Lower lobe of right lung (tissue), 2 donors: ENCODE measurements around the gene ESPN. TPM values are rescaled to one million over a fixed set of nuclear protein-coding genes. Genes with fewer than 3 reads are reported as not detected.
"Not testable (repeated sequence)": the region's sequence is repeated elsewhere in the genome, so short reads cannot be mapped to it uniquely, and the experiment has no call there.

Experiments
- ATAC-seq, 2 donors: fragments of 200-7000 bp; cut with Tn5 transposase; one replicate each; pipeline ENCODE4 v1.9.1; 2020 to 2022; ENCODE audit warnings: mild to moderate bottlenecking in 2 of 2, moderate library complexity in 2 of 2
- DNase-seq: peaks from one replicate; pipeline ENCODE4 v3.0.0-alpha.2; 2020
- H3K27ac ChIP-seq: fragments of 200-600 bp; one replicate; pipeline ENCODE4 v1.8.0; 2022
- H3K27me3 ChIP-seq: fragments of 200-600 bp; one replicate; pipeline ENCODE4 v1.8.0; 2022; ENCODE audit warnings: low read depth
- H3K36me3 ChIP-seq: fragments of 200-600 bp; one replicate; pipeline ENCODE4 v1.8.0; 2022; ENCODE audit warnings: mild to moderate bottlenecking
- H3K4me1 ChIP-seq: fragments of 200-600 bp; one replicate; pipeline ENCODE4 v1.8.0; 2022
- H3K4me3 ChIP-seq: fragments of 200-600 bp; one replicate; pipeline ENCODE4 v1.8.0; 2022; ENCODE audit warnings: mild to moderate bottlenecking
- H3K9me3 ChIP-seq: fragments of 200-600 bp; one replicate; pipeline ENCODE4 v1.8.0; 2022
- intact Hi-C: fragments of 100-400 bp; cut with DNase I; formaldehyde crosslinking; loops from one replicate; pipeline ENCODE4 v1.11.0; 2022
- total RNA-seq: library from RNA; stranded (reverse); fragmentation: NEBNext Ultra II Directional; extraction: Animal tissue kit (Norgen Biotek cat#: 25700); gene quantifications from one replicate; pipeline ENCODE4 v1.2.1, GENCODE V29; 2021
- TF ChIP-seq, protein P1 (sequence below): fragments of 200-600 bp; IDR thresholded peaks from one replicate; pipeline ENCODE4 v1.8.0; 2022; ENCODE audit warnings: antibody characterized with exemption, mild to moderate bottlenecking
- donor health status: DM: no; HTN: yes; CAD: no; lungs with severe emphysema.

Gene ESPN
- total RNA-seq, 1 donor from 2014 or later, result 8.3 TPM

DNA sequence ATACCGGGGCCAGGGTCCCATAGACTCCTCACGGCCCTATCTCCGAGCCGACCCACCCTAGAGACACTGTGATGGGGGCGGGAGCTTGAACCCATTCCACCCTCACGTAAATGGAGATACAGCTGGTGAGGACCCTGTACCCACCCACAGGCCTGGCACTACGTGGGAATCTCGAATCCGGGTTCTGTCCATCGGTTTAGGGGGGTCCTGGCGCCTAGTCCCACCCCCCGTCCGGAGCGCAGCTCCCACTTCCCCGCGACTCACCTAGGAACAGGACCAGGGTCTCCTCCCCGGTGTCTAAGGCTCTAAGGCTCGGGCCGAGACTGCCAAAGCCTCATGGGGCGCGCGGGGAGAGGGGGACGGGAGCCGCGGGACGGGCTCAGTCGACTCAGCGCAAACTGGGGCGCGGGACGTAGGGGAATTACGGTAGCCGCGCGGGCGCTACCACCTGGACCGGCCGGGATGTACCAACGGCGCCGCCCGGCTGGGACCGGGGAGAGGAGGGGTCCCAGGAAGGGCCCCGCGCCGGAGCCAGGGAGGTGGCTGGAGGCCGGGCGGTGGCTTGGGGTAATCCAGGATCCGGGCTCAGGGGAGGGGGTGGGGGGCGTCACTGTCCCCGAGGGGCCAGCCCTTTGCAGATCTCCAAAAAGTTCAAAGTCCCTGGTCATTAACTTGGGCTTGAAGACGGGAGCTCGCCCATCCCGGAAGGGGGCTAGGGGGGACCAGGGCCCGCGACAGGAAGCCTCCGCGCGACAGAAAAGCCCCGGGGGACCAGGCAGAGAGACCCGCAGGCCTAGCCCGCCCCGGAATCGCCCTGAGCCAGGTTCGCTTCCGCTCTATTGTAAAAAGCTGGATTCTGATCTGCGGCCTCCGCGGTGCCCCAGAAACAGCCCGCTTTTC is 65.9 kb downstream of the ESPN start:
- intact Hi-C loops, result no loop called here

DNA sequence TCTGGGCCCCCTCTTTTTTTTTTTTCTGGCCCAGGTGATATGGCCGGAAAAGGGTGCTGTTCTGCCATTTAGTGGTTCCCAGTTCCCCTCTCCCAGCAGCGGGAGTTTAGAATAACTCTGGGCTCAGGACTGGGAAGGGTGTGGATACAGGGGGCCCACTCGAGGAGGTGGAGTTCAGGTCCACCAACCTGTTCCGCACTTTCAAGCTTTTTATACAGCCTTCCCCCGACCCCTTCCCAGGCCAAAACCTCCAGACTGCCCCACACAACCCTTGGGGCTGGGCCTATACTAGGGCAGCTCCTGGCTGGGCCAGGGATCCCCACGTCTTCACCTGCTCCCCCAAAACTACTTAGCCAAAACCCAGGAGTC is 66.5 kb downstream of the ESPN start:
- Histone ChIP-seq H3K4me3 (peak overlapping the region; percentile 64), H3K27me3 (peaks cover 19% of the 10 kb centered on the region), H3K36me3 (no peaks in the 10 kb centered on the region), H3K9me3 (no peaks in the 10 kb centered on the region), H3K4me1 (peaks cover 43% of the 10 kb centered on the region), H3K27ac (peak overlapping the region; percentile 73)
- DNase-seq (no peak), ATAC-seq (no peak)
- TF ChIP-seq, protein P1, sequence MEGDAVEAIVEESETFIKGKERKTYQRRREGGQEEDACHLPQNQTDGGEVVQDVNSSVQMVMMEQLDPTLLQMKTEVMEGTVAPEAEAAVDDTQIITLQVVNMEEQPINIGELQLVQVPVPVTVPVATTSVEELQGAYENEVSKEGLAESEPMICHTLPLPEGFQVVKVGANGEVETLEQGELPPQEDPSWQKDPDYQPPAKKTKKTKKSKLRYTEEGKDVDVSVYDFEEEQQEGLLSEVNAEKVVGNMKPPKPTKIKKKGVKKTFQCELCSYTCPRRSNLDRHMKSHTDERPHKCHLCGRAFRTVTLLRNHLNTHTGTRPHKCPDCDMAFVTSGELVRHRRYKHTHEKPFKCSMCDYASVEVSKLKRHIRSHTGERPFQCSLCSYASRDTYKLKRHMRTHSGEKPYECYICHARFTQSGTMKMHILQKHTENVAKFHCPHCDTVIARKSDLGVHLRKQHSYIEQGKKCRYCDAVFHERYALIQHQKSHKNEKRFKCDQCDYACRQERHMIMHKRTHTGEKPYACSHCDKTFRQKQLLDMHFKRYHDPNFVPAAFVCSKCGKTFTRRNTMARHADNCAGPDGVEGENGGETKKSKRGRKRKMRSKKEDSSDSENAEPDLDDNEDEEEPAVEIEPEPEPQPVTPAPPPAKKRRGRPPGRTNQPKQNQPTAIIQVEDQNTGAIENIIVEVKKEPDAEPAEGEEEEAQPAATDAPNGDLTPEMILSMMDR, result no peak
- intact Hi-C loops, result no loop called here

More for the DNA sequence above, 65.9 kb downstream of the ESPN start:
- peaks cover 46% of the 10 kb centered on the region for H3K4me1 ChIP-seq
- peak overlapping the region; percentile 64 for H3K4me3 ChIP-seq
- peak; percentile 76 for DNase-seq
- peak overlapping the region; percentile 73 for H3K27ac ChIP-seq
- peak; percentile 81 to 89 for ATAC-seq
- H3K9me3 ChIP-seq, result no peaks in the 10 kb centered on the region
- TF ChIP-seq, protein P1, result peak; percentile 43
- H3K27me3 ChIP-seq, result peaks cover 24% of the 10 kb centered on the region
- no peaks in the 10 kb centered on the region for H3K36me3 ChIP-seq

DNA sequence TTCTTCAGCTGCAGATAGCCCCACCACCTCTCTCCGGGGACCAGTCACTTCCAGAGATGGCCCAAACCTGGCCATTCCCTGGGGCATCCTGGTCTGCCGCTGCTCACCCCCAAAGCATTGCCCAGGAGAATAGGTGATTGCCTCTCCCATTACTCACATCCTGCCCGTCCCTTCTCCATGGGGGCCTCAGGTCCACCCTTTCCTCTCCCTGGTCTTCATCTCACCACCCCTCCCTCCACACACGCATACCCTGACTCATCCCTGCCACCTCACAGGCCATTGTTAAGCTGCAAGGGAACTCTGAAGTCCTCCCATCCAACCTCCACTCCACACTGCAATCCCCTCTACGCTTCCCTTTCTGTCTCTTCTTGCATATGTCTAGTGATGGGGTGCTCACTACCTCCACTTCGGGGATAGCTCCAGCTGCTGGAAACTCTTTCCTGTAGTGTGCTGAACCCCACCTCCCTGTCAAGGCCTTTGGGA is 66.9 kb downstream of the ESPN start, which contains the start of gene PLEKHG5:
Gene PLEKHG5 (minus strand): TSS at position 188 of the 483 bp plus-strand sequence. CDS start 14,096 bp downstream, outside the sequence.
- Histone ChIP-seq H3K27me3 (peaks cover 18% of the 10 kb centered on the region), H3K4me1 (peaks cover 43% of the 10 kb centered on the region), H3K27ac (peak within 1 kb of the TSS; percentile 73), H3K9me3 (no peaks in the 10 kb centered on the region), H3K4me3 (peak within 1 kb of the TSS; percentile 64), H3K36me3 (no peaks in the 10 kb centered on the region)
- ATAC-seq (no peak), DNase-seq (no peak)
- TF ChIP-seq, protein P1, result no peak
- intact Hi-C loops, result no loop called here

DNA sequence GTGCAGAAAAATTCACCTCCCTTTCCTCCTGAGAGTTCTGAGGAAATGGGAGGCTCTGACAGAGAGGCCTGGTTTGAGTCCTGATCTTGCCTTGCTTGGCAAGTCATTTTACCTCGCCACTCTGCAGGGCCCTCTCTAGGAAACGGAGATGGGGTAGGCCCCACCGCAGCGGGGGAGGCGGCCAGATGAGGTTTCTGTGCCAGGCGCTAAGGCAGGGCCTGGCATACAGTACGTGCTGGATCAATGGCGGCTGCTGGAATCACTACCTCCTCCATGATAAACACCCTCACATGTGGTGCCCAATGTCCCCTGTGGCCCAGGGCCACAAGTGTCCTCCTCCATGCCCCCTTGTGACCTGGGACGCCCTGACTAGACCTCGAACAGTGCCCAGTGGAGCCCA is 67.4 kb downstream of the ESPN start:
- no peak for DNase-seq
- no peak overlapping the region for H3K4me3 ChIP-seq
- H3K27me3 ChIP-seq, result peaks cover 23% of the 10 kb centered on the region
- intact Hi-C loops, result no loop called here
- ATAC-seq, result no peak
- no peaks in the 10 kb centered on the region for H3K9me3 ChIP-seq
- TF ChIP-seq, protein P1, result no peak
- peaks cover 44% of the 10 kb centered on the region for H3K4me1 ChIP-seq
- no peaks in the 10 kb centered on the region for H3K36me3 ChIP-seq
- no peak overlapping the region for H3K27ac ChIP-seq

DNA sequence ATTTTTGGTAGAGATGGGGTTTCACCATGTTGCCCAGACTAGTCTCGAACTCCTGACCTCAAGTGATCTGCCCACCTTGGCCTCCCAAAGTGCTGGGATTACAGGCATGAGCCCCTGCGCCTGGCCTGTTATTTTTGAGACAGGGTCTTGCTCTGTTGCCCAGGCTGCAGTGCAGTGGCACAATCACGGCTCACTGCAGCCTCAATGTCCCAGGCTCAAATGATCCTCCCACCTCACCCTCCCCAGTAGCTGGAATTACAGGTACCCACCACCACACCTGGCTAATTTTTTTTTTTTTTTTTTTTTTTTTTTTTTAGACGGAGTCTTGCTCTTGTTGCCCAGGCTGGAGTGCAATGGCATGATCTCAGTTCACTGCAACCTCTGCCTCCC is 69.3 kb downstream of the ESPN start:
- H3K4me3 ChIP-seq, H3K27ac ChIP-seq, H3K9me3 ChIP-seq, intact Hi-C loops, DNase-seq, H3K36me3 ChIP-seq, ATAC-seq: not testable (repeated sequence)
- H3K4me1 ChIP-seq, result peaks cover 54% of the 10 kb centered on the region
- H3K27me3 ChIP-seq, result peaks cover 33% of the 10 kb centered on the region

DNA sequence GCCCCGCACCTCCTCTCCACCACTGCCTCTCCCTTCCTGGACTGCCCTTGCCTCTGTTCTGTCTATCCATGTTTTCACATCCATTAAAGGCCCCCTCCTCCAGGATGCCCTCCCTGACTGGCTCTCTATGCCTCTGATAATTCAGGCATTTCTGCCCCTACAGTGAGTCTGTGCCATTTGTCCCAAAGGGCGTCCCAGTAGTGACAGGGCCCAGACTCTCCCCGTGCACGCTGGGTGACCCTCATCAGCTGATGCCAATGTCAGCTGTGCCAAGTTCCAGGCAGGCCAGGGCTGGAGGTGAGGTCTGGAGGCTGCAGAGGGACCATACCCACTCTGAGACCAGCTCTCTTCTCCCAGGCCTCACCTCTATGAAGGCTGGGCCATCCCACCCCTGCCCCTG is 70.1 kb downstream of the ESPN start:
- Histone ChIP-seq H3K27me3 (peaks cover 29% of the 10 kb centered on the region), H3K27ac (no peak overlapping the region), H3K36me3 (no peaks in the 10 kb centered on the region), H3K4me1 (peaks cover 48% of the 10 kb centered on the region), H3K9me3 (no peaks in the 10 kb centered on the region), H3K4me3 (no peak overlapping the region)
- intact Hi-C loops, result no loop called here
- no peak for DNase-seq
- TF ChIP-seq, protein P1, result no peak
- no peak for ATAC-seq
